OCI-LY3 (cell line): ENCODE data around the gene UNC5A.

Experiments used
- EZH2phosphoT487 ChIP-seq: fragments of 200-600 bp; shearing (Covaris generic); IDR thresholded peaks from 2 replicates; pipeline ENCODE4 v1.6.1; 2018; ENCODE audit warnings: antibody characterized with exemption, mixed run types, low read depth
- TF ChIP-seq, protein P1 (sequence below): fragments of 200-600, 300-600 bp; sonication (generic); IDR thresholded peaks from 2 replicates; pipeline ENCODE4 v1.5.1; 2014; ENCODE audit warnings: antibody characterized with exemption, low read length, low read depth

DNA sequence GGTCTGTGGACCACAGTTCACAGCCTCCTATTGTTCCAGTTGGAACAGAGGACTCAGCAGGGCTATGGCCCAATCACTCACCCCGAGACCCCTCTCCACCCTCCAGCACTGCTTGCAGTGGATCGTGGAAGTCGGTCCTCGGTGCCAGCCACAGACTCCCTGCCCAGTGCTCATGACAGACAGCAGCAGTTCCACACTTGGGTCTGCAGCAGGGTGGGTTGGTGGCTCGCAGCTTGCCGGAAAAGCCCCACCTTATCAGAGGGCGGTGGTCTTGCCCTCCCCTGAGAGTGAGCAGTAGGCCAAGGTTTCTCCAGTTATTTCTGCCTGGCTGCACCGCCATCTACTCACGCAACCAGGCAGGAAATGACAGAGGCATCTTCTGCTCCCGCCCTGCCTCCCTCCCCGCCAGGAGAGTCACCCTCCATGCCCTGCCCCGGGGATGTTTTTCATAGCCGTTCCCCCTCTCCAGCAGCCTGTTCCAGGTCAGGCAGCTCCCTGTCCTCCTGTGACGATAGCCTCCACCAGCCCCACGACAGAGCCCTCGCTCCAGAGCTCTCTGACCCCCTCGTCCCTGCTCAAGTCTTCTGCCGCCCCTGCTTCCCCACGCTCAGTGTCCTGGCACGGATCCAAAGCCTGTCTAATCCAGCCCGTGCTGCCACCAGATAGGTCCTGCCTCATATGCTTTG lies 34.5 kb downstream of the UNC5A start:
- TF ChIP-seq, protein P1, sequence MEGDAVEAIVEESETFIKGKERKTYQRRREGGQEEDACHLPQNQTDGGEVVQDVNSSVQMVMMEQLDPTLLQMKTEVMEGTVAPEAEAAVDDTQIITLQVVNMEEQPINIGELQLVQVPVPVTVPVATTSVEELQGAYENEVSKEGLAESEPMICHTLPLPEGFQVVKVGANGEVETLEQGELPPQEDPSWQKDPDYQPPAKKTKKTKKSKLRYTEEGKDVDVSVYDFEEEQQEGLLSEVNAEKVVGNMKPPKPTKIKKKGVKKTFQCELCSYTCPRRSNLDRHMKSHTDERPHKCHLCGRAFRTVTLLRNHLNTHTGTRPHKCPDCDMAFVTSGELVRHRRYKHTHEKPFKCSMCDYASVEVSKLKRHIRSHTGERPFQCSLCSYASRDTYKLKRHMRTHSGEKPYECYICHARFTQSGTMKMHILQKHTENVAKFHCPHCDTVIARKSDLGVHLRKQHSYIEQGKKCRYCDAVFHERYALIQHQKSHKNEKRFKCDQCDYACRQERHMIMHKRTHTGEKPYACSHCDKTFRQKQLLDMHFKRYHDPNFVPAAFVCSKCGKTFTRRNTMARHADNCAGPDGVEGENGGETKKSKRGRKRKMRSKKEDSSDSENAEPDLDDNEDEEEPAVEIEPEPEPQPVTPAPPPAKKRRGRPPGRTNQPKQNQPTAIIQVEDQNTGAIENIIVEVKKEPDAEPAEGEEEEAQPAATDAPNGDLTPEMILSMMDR: no peak
- TF ChIP-seq EZH2phosphoT487: no peak
